Posterior cingulate gyrus (tissue), 11 donors: Measurements from ENCODE around the gene SSBP4.

ENCODE experiments used
- DNase-seq, 10 donors: peaks; one replicate each; pipeline versions ENCODE4 v3.0.0 to v3.0.0-alpha.2; 2020 to 2021; ENCODE audit warnings: mixed read lengths in 3 of 10
- intact Hi-C: fragments of 100-400 bp; cut with DNase I; formaldehyde crosslinking; loops from one replicate; pipeline ENCODE4 v1.15.1; 2023

Gene SSBP4

GRCh38 chr19:18457483-18458331 is 38.5 kb downstream of the SSBP4 start:
- intact Hi-C loops = loop anchor here (5.0 to 10.0 kb wide), 2 partner anchors 130 to 387 kb away; partner anchors contain the start of gene REX1BD
- DNase-seq = peak in 1 of 10 donors; percentile 59

GRCh38 chr19:18460900-18461299 is 41.7 kb downstream of the SSBP4 start:
- intact Hi-C loops = no loop called here
- DNase-seq = no peak

GRCh38 chr19:18461471-18461870 is 42.3 kb downstream of the SSBP4 start:
- intact Hi-C loops = no loop called here
- DNase-seq = peak in 1 of 10 donors; percentile 67

DNA sequence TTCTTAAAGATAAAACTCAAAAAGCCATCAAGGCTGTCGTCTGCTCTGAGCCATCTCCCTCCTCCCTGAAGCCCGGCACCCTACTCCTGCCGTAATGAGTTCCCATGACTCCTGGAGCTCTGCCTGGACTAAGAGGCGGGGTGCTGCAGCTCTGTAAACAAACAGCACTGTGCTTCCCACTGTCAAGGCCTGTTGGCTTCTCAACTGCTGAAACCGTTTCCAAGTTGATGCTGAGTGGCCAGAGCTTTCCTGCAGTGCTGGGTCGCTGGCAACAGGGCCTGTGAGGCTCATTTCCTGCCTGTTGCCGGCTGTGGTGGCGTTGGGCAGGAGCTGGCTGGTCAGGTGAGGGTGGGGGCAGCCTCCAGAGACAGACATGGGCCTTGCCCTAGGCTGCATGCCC is 45.4 kb downstream of the SSBP4 start:
- peak; percentile 70 to 97 (median 76) for DNase-seq
- intact Hi-C loops = loop anchor here (5.0 kb wide), 1 partner anchor 58 kb away; the partner anchor contains the start of gene ELL

- DNase-seq = no peak
Observed at GRCh38 chr19:18465214-18465963, 46.2 kb downstream of the SSBP4 start.

GRCh38 chr19:18465964-18466339 is 46.8 kb downstream of the SSBP4 start:
- intact Hi-C loops = loop anchor here (5.0 kb wide), 1 partner anchor 56 kb away; the partner anchor contains the start of gene ELL
- no peak for DNase-seq

More at GRCh38 chr19:18465214-18465963, 46.2 kb downstream of the SSBP4 start:
- intact Hi-C loops = loop anchor here (5.0 kb wide), 1 partner anchor 57 kb away; the partner anchor contains the start of gene ELL

DNA sequence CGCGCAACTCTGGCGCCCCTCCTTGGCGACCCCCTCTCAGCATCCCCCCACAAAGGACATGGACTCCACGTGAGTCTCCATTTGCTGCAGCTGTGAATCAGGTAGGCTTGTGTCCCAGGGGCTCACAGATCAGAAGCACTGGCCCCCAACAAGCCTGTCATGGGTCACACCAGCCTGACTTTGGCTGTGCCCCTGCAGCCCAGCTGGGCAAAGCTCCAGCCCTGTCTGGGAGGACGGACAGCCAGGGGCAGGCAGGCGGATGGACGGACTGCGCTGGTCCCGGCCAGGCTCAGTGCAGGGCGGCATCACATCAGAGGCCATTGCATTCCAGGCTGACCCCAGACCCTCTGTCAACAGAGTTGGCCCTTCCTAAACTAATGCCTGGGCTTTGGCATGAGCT is 47.2 kb downstream of the SSBP4 start:
- DNase-seq = no peak
- intact Hi-C loops = loop anchor here (5.0 kb wide), 1 partner anchor 56 kb away; the partner anchor contains the start of gene ELL

- intact Hi-C loops = loop anchor here (5.0 kb wide), 1 partner anchor 54 kb away; the partner anchor contains the start of gene ELL
- no peak for DNase-seq
Observed at GRCh38 chr19:18467978-18468377, 48.8 kb downstream of the SSBP4 start.

DNA sequence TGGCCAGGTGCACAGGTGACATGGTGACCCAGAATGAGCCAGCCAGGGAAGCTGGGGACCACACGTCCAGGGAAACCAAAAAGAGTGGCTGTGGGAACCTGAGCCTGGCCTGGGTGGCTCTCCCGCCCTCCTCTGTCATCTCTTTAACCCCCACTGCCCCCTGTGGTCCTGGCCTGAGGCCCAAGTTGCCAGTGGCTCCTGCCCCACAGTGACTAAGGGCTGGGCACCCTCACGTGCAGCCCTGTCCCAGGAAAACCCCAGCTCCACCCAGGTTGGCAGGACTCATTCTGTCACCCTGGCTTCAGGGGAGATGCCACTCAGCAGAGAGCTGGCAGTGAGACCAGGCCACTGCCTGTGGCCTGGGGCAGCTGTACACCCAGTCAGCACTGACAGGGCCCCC is 49.3 kb downstream of the SSBP4 start:
- intact Hi-C loops = loop anchor here (5.0 kb wide), 1 partner anchor 54 kb away; the partner anchor contains the start of gene ELL
- no peak for DNase-seq

- intact Hi-C loops = loop anchor here (5.0 kb wide), 1 partner anchor 53 kb away; the partner anchor contains the start of gene ELL
- DNase-seq = peak in 6 of 10 donors; percentile 45 to 93 (median 64)
Observed at GRCh38 chr19:18469069-18469846, 50.1 kb downstream of the SSBP4 start.

DNA sequence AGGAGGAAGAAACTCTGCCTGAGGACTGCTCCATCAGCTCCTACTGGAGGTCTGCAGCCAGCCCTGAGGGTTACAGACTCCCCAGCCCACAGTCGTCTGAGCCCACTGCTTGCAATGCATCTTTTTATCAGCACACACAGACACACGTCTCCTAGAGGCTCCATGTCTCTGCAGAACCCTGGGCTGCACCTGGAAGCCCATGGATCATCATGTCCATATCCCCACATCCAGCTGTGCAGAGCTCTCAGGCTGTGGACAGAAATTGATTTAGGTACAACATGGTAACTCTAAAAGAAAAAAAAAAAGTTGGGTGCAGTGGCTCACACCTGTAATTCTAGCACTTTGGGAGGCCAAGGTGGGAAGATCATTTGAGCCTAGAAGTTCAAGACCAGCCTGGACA is 51.6 kb downstream of the SSBP4 start:
- intact Hi-C loops = no loop called here
- no peak for DNase-seq

- DNase-seq = peak in 1 of 10 donors; percentile 54
- intact Hi-C loops = no loop called here
Observed at GRCh38 chr19:18473003-18473705, 54.0 kb downstream of the SSBP4 start.

DNA sequence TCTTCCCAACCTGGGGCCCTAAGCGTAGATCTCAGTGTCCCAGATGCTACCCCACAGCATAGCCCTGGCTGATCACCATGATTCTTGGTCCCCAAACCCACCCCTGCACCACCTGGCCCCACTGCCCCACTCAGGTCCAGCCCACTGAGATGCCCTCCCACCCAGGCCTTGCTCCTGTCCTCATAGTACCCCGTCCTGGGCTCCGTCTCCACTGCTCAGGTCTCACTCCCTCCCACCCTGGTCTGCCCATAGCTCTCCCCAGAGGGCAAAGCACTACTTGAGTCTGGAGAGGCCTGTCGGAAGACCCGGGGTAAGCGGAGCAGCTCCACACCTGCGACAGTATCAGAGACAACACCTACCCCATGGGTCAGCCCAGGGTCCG is 54.5 kb downstream of the SSBP4 start:
- DNase-seq = no peak
- intact Hi-C loops = no loop called here

DNA sequence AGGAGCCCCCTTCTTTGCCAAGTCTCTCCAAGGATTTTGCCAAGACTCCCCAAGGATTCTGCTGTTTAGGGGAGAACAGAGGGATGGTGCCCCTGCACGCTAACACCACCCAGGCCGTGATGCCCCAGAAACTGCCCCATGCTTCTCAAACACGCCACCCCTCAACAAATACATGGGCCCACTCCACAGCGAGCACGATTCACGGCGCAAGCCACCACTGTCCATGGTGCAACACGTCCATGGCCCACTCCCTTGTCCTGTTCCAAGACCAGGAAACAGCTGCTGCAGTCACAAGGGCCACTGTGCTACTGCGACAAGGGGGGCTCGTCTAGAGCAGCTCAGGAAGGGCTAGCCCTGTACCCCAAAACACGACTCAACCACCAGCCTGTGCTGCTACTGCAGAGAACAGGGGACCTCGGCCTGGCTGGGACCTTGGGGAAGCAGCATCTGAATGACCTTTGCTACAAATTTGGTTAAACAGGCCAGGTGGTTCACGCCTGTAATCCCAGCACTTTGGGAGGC is 55.2 kb downstream of the SSBP4 start:
- DNase-seq = no peak
- intact Hi-C loops = no loop called here

- intact Hi-C loops = no loop called here
- DNase-seq = no peak
Observed at GRCh38 chr19:18475004-18475453, 55.8 kb downstream of the SSBP4 start.

- intact Hi-C loops = no loop called here
- no peak for DNase-seq
Observed at GRCh38 chr19:18475762-18476331, 56.6 kb downstream of the SSBP4 start.

GRCh38 chr19:18476507-18477041 is 57.4 kb downstream of the SSBP4 start:
- DNase-seq = no peak
- intact Hi-C loops = no loop called here

DNA sequence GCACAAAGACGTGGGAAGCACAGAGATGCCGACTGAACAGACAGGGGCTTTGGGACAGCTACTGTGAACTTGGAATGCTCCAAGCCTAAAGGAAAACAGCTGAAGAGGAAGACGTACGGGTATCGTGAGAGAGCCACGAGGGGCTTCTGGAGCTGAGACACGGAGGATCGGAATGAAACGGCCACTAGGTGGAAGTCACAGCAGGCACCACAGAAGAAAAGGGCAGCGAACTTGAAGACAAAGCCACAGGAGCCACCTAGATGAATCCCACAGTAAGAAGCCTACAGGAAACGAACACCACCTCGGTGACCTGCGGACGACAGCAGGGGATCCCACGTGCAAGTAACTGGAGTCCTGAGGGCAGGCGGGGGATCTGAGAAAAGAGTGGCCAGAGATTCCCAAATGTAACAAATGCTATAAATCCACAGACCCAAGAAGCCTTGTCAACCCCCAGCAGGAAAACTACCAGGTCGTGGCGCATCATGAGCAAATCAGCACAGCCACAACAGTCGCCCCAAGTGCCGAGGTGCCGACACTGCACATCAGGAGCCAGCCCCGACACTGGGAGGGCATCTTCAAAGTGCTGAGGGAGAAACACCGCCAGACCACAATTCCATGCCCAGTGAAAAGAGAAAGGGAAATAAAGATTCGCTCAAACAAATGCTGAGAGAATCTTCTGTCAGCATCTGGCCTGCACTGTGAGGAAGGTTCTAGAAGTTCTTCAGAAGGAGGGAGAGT is 58.0 kb downstream of the SSBP4 start:
- no peak for DNase-seq
- intact Hi-C loops = no loop called here
